ENCODE data around the gene TMEM63B. TPM values are rescaled to one million over a fixed set of nuclear protein-coding genes. Genes with fewer than 3 reads are reported as not detected.

Gene TMEM63B
- total and polyA plus RNA-seq, 2 donors (not counting 1 experiment from before 2014, with no cell fraction given) = 15.4 to 19.1 TPM

- H4K20me1 ChIP-seq (ENCODE audit: control insufficient read depth, insufficient read depth, low read length, poor library complexity, severe bottlenecking) = no peaks in the 10 kb centered on the region
- POLR2A ChIA-PET = no interaction called here
- CTCF ChIA-PET = interaction anchor here (1.5 to 2.1 kb wide), 2 partner anchors 13 to 152 kb away, joined by 3 to 6 read pairs; no protein-coding TSS in a partner anchor
- no peak overlapping the region for H3K4me2 ChIP-seq (replicated peaks; ENCODE audit: low read depth, low read length, poor library complexity, severe bottlenecking)
- no peaks in the 10 kb centered on the region for H3K79me2 ChIP-seq (ENCODE audit: control insufficient read depth, insufficient read depth, low read length)
- ATAC-seq (ENCODE audit: low read depth) (no peak), DNase-seq (no peak)
- H3K27ac ChIP-seq (ENCODE audit: low read length in 2 of 2) = no peak overlapping the region
- no peak overlapping the region for H3K9ac ChIP-seq (ENCODE audit: low read length)
- no peaks in the 10 kb centered on the region for H3K36me3 ChIP-seq (replicated peaks in 1 of 2; ENCODE audit: control extremely low read depth in 1 of 2, control insufficient read depth in 1 of 2, extremely low read depth in 1 of 2, insufficient read depth in 2 of 2, low read length in 1 of 2)
- no peak for TF ChIP-seq CTCF (IDR thresholded peaks at IDR 0.05)
- no peak for TF ChIP-seq EZH2 (IDR thresholded peaks at IDR 0.05; ENCODE audit: borderline replicate concordance, insufficient read depth, low read depth, low read length, poor library complexity, severe bottlenecking)
- no peak overlapping the region for H2AFZ ChIP-seq (ENCODE audit: insufficient read depth, low read depth, low read length, poor library complexity, severe bottlenecking)
- H3K4me3 ChIP-seq (ENCODE audit: control extremely low read depth in 1 of 5, extremely low read depth in 1 of 5, insufficient read depth in 1 of 5, low read depth in 2 of 5, low read length in 4 of 5) = no peak overlapping the region
- Mint-ChIP-seq H3K27ac (no peak overlapping the region), H3K9me3 (ENCODE audit: insufficient read depth) (no peaks in the 10 kb centered on the region), H3K4me3 (no peak overlapping the region), H3K27me3 (peaks cover 17% of the 10 kb centered on the region), H3K4me1 (no peaks in the 10 kb centered on the region)
- intact Hi-C loops (cut with micrococcal nuclease) = no loop called here
- 53% methylated on average over 6 of the region's 9 CpGs for WGBS (ENCODE audit: insufficient coverage)
- H3K27me3 ChIP-seq (replicated peaks in 1 of 4; ENCODE audit: control extremely low read depth in 1 of 4, control insufficient read depth in 3 of 4, insufficient read depth in 4 of 4, low read length in 3 of 4) = peaks cover 0 to 4% (median 0%) of the 10 kb centered on the region in 4 experiments
- no peaks in the 10 kb centered on the region for H3K4me1 ChIP-seq (ENCODE audit: control insufficient read depth in 2 of 2, insufficient read depth in 2 of 2, low read length in 2 of 2)
- H3K9me3 ChIP-seq (ENCODE audit: control extremely low read depth in 1 of 3, control insufficient read depth in 2 of 3, insufficient read depth in 1 of 3, low read length in 2 of 3) = no peaks in the 10 kb centered on the region
Measured at GRCh38 chr6:44185953-44186634, 58.7 kb downstream of the TMEM63B start.

GRCh38 chr6:44186635-44187025, 59.3 kb downstream of the TMEM63B start:
- DNase-seq = no peak
- Histone ChIP-seq H3K4me1 (ENCODE audit: control insufficient read depth in 2 of 2, insufficient read depth in 2 of 2, low read length in 2 of 2) (no peaks in the 10 kb centered on the region), H3K27ac (ENCODE audit: low read length in 2 of 2) (no peak overlapping the region), H3K9me3 (ENCODE audit: control extremely low read depth in 1 of 3, control insufficient read depth in 2 of 3, insufficient read depth in 1 of 3, low read length in 2 of 3) (no peaks in the 10 kb centered on the region), H4K20me1 (ENCODE audit: control insufficient read depth, insufficient read depth, low read length, poor library complexity, severe bottlenecking) (no peaks in the 10 kb centered on the region), H3K4me2 (replicated peaks; ENCODE audit: low read depth, low read length, poor library complexity, severe bottlenecking) (no peak overlapping the region), H3K4me3 (ENCODE audit: control extremely low read depth in 1 of 5, extremely low read depth in 1 of 5, insufficient read depth in 1 of 5, low read depth in 2 of 5, low read length in 4 of 5) (no peak overlapping the region), H3K36me3 (replicated peaks in 1 of 2; ENCODE audit: control extremely low read depth in 1 of 2, control insufficient read depth in 1 of 2, extremely low read depth in 1 of 2, insufficient read depth in 2 of 2, low read length in 1 of 2) (no peaks in the 10 kb centered on the region), H3K27me3 (replicated peaks in 1 of 4; ENCODE audit: control extremely low read depth in 1 of 4, control insufficient read depth in 3 of 4, insufficient read depth in 4 of 4, low read length in 3 of 4) (peaks cover 0 to 4% (median 0%) of the 10 kb centered on the region in 4 experiments), H3K79me2 (ENCODE audit: control insufficient read depth, insufficient read depth, low read length) (no peaks in the 10 kb centered on the region), H2AFZ (ENCODE audit: insufficient read depth, low read depth, low read length, poor library complexity, severe bottlenecking) (no peak overlapping the region), H3K9ac (ENCODE audit: low read length) (no peak overlapping the region)
- no peaks in the 10 kb centered on the region for H3K9me3 Mint-ChIP-seq (ENCODE audit: insufficient read depth)
- H3K4me1 Mint-ChIP-seq = no peaks in the 10 kb centered on the region
- no peak overlapping the region for H3K4me3 Mint-ChIP-seq
- no peak for ATAC-seq (ENCODE audit: low read depth)
- peaks cover 17% of the 10 kb centered on the region for H3K27me3 Mint-ChIP-seq
- WGBS (ENCODE audit: insufficient coverage) = 94% methylated on average over 4 of the region's 7 CpGs
- intact Hi-C loops (cut with micrococcal nuclease) = no loop called here
- no peak overlapping the region for H3K27ac Mint-ChIP-seq
- ChIA-PET POLR2A (no interaction called here), CTCF (interaction anchor here (2.1 kb wide), 1 partner anchor 14 kb away, joined by 6 read pairs; no protein-coding TSS in a partner anchor)
- TF ChIP-seq EZH2 (IDR thresholded peaks at IDR 0.05; ENCODE audit: borderline replicate concordance, insufficient read depth, low read depth, low read length, poor library complexity, severe bottlenecking) (no peak), CTCF (IDR thresholded peaks at IDR 0.05) (no peak)
